Activated naive CD4-positive, alpha-beta T cell treated with anti-CD3 and anti-CD28 coated beads, Interleukin-2, amount 10 ng/mL, durations not matched to agents 7 days and 5 days (primary cell): ENCODE data around the gene CLTRN.
A peak's percentile ranks its signal among the peaks of the same experiment; 100 is the strongest.
"Not testable (repeated sequence)": the region's sequence is repeated elsewhere in the genome, so short reads cannot be mapped to it uniquely, and the experiment has no call there.

Experiments
- CTCF ChIA-PET: fragments of 350-600 bp; sonication (Branson Sonifier 250); formaldehyde crosslinking; loops from one replicate; lab custom pipeline; 2021; ENCODE audit warnings: antibody characterized with exemption; lab: Charles Lee
- DNase-seq: peaks from one replicate; pipeline ENCODE4 v3.0.0-alpha.2; 2020
- H3K27ac Mint-ChIP-seq: one replicate; pipeline ENCODE4 v1.8.0; 2021; ENCODE audit warnings: mild to moderate bottlenecking, moderate library complexity, mixed read lengths
- H3K27me3 Mint-ChIP-seq: one replicate; pipeline ENCODE4 v1.8.0; 2021; ENCODE audit warnings: mild to moderate bottlenecking, mixed read lengths
- H3K36me3 Mint-ChIP-seq: one replicate; pipeline ENCODE4 v1.8.0; 2021; ENCODE audit warnings: mixed read lengths
- H3K4me1 Mint-ChIP-seq: one replicate; pipeline ENCODE4 v1.8.0; 2021; ENCODE audit warnings: mixed read lengths
- H3K4me3 Mint-ChIP-seq: one replicate; pipeline ENCODE4 v1.8.0; 2021; ENCODE audit warnings: mild to moderate bottlenecking, moderate library complexity, mixed read lengths
- H3K9me3 Mint-ChIP-seq: one replicate; pipeline ENCODE4 v1.8.0; 2021; ENCODE audit warnings: mixed read lengths

CLTRN gene

DNA sequence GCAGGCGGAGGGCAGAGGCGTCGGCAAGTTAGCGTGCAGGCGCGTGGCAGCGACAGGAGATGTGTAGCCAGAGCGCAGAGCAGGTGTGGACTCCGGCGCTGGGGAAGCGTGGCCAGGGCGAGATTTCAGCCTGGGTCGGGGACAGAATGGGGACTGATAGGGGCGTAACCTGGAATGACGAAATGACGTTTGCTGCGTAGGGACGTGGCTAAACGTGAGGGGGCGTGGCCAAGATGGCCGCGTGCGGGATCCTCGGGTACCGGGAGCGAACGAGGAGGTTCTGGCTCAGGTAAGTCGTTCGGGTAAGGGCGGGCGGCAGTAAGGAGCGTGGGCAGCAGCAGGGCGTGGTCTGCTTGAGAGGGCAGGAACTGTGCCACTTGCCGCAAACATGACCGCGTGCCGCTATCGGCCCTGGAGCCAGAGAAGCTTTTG, 10.9 kb upstream of the CLTRN start:
- peak; percentile 85 for DNase-seq
- peaks cover 1% of the 10 kb centered on the region for H3K36me3 Mint-ChIP-seq
- peaks cover 4% of the 10 kb centered on the region for H3K27me3 Mint-ChIP-seq
- no peaks in the 10 kb centered on the region for H3K9me3 Mint-ChIP-seq
- H3K4me1 Mint-ChIP-seq, result peaks cover 9% of the 10 kb centered on the region
- H3K27ac Mint-ChIP-seq, result no peak overlapping the region
- CTCF ChIA-PET, result no interaction called here
- H3K4me3 Mint-ChIP-seq, result no peak overlapping the region

GRCh38 chrX:15674841-15675489, 10.4 kb upstream of the CLTRN start:
- no peak overlapping the region for H3K27ac Mint-ChIP-seq
- DNase-seq, result peak; percentile 88
- H3K4me1 Mint-ChIP-seq, result peaks cover 7% of the 10 kb centered on the region
- H3K27me3 Mint-ChIP-seq, result peaks cover 4% of the 10 kb centered on the region
- CTCF ChIA-PET, result no interaction called here
- H3K36me3 Mint-ChIP-seq, result peaks cover 1% of the 10 kb centered on the region
- no peaks in the 10 kb centered on the region for H3K9me3 Mint-ChIP-seq
- H3K4me3 Mint-ChIP-seq, result no peak overlapping the region

DNA sequence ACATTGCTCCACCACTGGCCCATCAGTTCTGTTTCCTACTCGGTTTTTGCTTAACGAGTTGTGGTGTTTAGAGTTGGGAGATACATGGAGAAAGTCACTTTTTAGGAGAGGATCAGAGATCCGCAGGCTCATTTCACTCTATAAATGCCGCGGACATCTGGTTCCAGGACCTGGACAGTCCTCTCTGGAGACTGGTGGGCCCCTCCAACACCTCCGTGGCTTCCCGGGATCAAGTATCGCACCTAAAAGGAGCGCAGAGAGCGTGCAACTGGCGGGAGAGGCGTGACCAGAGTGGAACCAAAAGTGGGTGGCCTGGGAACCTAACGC, 9.9 kb upstream of the CLTRN start:
- H3K27ac Mint-ChIP-seq, result no peak overlapping the region
- CTCF ChIA-PET, result no interaction called here
- DNase-seq, result no peak
- H3K4me1 Mint-ChIP-seq, result peaks cover 7% of the 10 kb centered on the region
- peaks cover 1% of the 10 kb centered on the region for H3K36me3 Mint-ChIP-seq
- H3K9me3 Mint-ChIP-seq, result no peaks in the 10 kb centered on the region
- H3K27me3 Mint-ChIP-seq, result peaks cover 4% of the 10 kb centered on the region
- no peak overlapping the region for H3K4me3 Mint-ChIP-seq

- Mint-ChIP-seq H3K27ac (no peak overlapping the region), H3K4me3 (no peak overlapping the region), H3K27me3 (peaks cover 4% of the 10 kb centered on the region), H3K9me3 (no peaks in the 10 kb centered on the region), H3K4me1 (peaks cover 7% of the 10 kb centered on the region), H3K36me3 (peaks cover 1% of the 10 kb centered on the region)
- CTCF ChIA-PET, result no interaction called here
- no peak for DNase-seq
Measured at GRCh38 chrX:15673970-15674369, 9.4 kb upstream of the CLTRN start.

DNA sequence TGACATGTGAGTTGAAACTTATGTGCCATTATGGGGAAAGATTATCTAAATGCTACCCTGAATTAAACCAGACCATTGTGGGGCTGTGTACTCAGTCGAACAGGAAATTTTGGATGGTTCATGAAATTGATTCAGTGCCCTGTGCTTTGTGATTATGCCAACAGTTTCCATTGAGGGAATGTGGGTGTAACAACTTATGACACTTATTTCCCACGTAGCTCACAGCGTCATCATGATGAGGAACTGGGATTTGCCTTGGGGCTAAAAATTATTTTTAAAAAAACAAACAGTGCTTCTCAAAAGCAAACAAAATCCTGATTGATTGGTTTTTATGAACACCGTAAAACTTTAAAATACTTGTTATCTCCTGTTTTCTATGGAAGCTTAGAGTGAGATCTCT, 8.3 kb upstream of the CLTRN start:
- Mint-ChIP-seq H3K9me3 (no peaks in the 10 kb centered on the region), H3K4me1 (peaks cover 4% of the 10 kb centered on the region), H3K27ac (no peak overlapping the region), H3K36me3 (no peaks in the 10 kb centered on the region), H3K27me3 (peaks cover 4% of the 10 kb centered on the region), H3K4me3 (no peak overlapping the region)
- DNase-seq, result no peak
- CTCF ChIA-PET, result no interaction called here

- no peaks in the 10 kb centered on the region for H3K4me1 Mint-ChIP-seq
- no peak for DNase-seq
- no peak overlapping the region for H3K4me3 Mint-ChIP-seq
- no peaks in the 10 kb centered on the region for H3K36me3 Mint-ChIP-seq
- CTCF ChIA-PET, result no interaction called here
- no peak overlapping the region for H3K27ac Mint-ChIP-seq
- peaks cover 13% of the 10 kb centered on the region for H3K27me3 Mint-ChIP-seq
- no peaks in the 10 kb centered on the region for H3K9me3 Mint-ChIP-seq
Measured at GRCh38 chrX:15663439-15663838, 1.2 kb downstream of the CLTRN start.

DNA sequence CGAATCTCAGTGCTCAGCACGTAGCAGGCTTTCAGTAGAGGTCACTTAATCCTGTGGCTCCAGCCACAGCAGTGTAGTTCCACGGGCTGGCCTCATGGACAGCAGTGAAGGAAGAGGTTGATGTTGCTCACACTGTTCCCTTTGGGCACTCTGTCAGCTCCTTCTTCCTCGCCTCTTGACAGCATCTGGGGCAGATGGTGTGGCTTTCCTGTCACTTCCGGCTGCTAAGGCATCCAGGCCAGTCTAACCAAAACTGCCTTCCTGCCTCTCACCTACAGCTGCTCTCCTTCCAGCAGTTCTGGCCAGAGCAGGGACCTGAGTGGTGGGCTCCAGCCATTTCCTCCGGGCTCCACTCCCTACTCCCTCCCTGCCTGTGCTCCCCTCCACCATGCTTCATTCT, 9.8 kb downstream of the CLTRN start:
- H3K9me3 Mint-ChIP-seq, CTCF ChIA-PET, H3K27me3 Mint-ChIP-seq: not testable (repeated sequence)

DNA sequence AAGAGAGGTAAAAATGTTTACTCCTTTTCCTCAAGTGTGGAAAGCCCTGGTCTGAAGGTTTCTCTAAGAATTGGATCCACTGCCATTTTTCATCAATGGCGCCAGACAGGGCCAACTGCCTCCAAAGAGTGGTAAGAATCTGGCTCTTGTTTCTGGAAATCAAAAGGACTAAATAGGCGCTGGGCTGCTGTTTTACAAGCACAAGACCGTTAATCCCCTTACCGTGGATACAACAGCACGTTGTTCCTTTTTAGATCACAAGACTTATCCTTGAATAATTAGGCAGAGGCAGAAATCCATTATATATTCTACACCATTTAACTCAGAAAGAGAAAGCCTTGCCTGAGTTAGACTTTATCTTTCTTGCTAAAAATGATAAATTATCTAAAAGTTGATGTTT, 10.6 kb downstream of the CLTRN start:
- Mint-ChIP-seq H3K27me3 (peaks cover 3% of the 10 kb centered on the region), H3K9me3 (no peaks in the 10 kb centered on the region), H3K4me3 (no peak overlapping the region), H3K4me1 (no peaks in the 10 kb centered on the region), H3K27ac (no peak overlapping the region), H3K36me3 (no peaks in the 10 kb centered on the region)
- CTCF ChIA-PET, result no interaction called here
- no peak for DNase-seq

More for the DNA sequence above, 9.8 kb downstream of the CLTRN start:
- H3K4me1 Mint-ChIP-seq, DNase-seq, H3K4me3 Mint-ChIP-seq, H3K27ac Mint-ChIP-seq, H3K36me3 Mint-ChIP-seq: not testable (repeated sequence)

GRCh38 chrX:15647510-15647909, 17.1 kb downstream of the CLTRN start:
- DNase-seq, H3K36me3 Mint-ChIP-seq, H3K4me3 Mint-ChIP-seq, H3K4me1 Mint-ChIP-seq, CTCF ChIA-PET, H3K27me3 Mint-ChIP-seq, H3K27ac Mint-ChIP-seq, H3K9me3 Mint-ChIP-seq: not testable (repeated sequence)

DNA sequence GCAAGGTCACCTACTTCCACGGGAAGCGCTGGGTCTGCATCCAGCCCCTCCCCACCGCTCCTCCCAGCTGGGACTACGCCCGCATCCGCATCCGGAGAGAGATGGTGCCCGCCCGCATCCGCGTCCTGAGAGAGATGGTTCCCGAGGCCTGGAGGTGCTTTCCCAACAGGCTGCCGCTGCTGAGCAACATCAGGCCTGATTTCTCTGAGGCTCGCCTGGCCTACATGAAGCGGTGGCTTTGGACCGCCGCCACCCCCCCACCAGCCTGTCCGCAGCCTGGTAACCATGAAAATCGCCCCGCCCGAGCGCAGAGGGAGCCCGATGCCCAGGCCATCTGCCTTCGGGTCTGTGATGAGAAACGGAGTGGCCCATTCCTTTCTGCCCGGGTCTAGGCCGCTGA, 18.1 kb downstream of the CLTRN start:
- Mint-ChIP-seq H3K27me3 (no peaks in the 10 kb centered on the region), H3K36me3 (no peaks in the 10 kb centered on the region), H3K27ac (no peak overlapping the region), H3K4me3 (no peak overlapping the region), H3K9me3 (no peaks in the 10 kb centered on the region), H3K4me1 (peaks cover 8% of the 10 kb centered on the region)
- CTCF ChIA-PET, result no interaction called here
- DNase-seq, result no peak

GRCh38 chrX:15646031-15646430, 18.6 kb downstream of the CLTRN start:
- Mint-ChIP-seq H3K9me3 (no peaks in the 10 kb centered on the region), H3K27ac (no peak overlapping the region), H3K4me1 (peaks cover 8% of the 10 kb centered on the region), H3K36me3 (no peaks in the 10 kb centered on the region), H3K4me3 (no peak overlapping the region), H3K27me3 (no peaks in the 10 kb centered on the region)
- CTCF ChIA-PET, result no interaction called here
- DNase-seq, result no peak

- Mint-ChIP-seq H3K4me1 (peaks cover 8% of the 10 kb centered on the region), H3K27ac (no peak overlapping the region), H3K27me3 (no peaks in the 10 kb centered on the region), H3K36me3 (no peaks in the 10 kb centered on the region), H3K4me3 (no peak overlapping the region), H3K9me3 (no peaks in the 10 kb centered on the region)
- no peak for DNase-seq
- CTCF ChIA-PET, result no interaction called here
Measured at GRCh38 chrX:15645266-15645665, 19.3 kb downstream of the CLTRN start.

GRCh38 chrX:15644560-15644872, 20.1 kb downstream of the CLTRN start:
- H3K4me1 Mint-ChIP-seq, result peaks cover 8% of the 10 kb centered on the region
- no peak for DNase-seq
- H3K27me3 Mint-ChIP-seq, result no peaks in the 10 kb centered on the region
- no peak overlapping the region for H3K4me3 Mint-ChIP-seq
- no peaks in the 10 kb centered on the region for H3K36me3 Mint-ChIP-seq
- H3K9me3 Mint-ChIP-seq, result no peaks in the 10 kb centered on the region
- H3K27ac Mint-ChIP-seq, result no peak overlapping the region
- CTCF ChIA-PET, result no interaction called here

GRCh38 chrX:15643786-15644559, 20.6 kb downstream of the CLTRN start:
- CTCF ChIA-PET, result interaction anchor here (0.7 kb wide), 1 partner anchor 76 kb away, joined by 3 read pairs; no protein-coding TSS in a partner anchor
- Mint-ChIP-seq H3K27ac (no peak overlapping the region), H3K27me3 (no peaks in the 10 kb centered on the region), H3K4me1 (peaks cover 8% of the 10 kb centered on the region), H3K36me3 (no peaks in the 10 kb centered on the region), H3K9me3 (no peaks in the 10 kb centered on the region), H3K4me3 (no peak overlapping the region)
- DNase-seq, result no peak

DNA sequence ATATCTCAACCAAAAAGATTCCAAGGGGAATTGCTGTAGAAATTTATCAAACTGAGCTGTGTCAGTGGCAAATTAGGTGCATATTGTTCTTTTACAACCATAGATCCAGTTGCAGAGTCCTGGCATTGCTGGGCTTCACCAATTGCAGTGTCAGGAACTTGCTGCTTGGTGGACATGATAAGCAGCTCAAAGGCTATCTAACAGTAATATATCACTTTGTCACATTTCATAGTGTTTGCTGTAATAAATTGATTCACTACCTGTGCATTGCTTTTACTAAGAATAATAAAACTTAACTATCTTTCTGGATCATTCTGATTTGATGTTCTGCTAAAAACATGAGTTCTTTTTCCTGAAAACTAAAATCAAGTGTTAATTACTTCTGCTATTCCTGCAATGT, 33.0 kb downstream of the CLTRN start:
- no peaks in the 10 kb centered on the region for H3K9me3 Mint-ChIP-seq
- H3K27me3 Mint-ChIP-seq, result peaks cover 3% of the 10 kb centered on the region
- H3K4me3 Mint-ChIP-seq, result no peak overlapping the region
- no peak overlapping the region for H3K27ac Mint-ChIP-seq
- no peaks in the 10 kb centered on the region for H3K36me3 Mint-ChIP-seq
- CTCF ChIA-PET, result no interaction called here
- DNase-seq, result no peak
- H3K4me1 Mint-ChIP-seq, result no peaks in the 10 kb centered on the region
